AG09309 (cell line): ENCODE data around the gene ZBTB40.
A peak's percentile ranks its signal among the peaks of the same experiment; 100 is the strongest.

Source experiments
- DNase-seq: peaks from one replicate; pipeline ENCODE4 v3.0.0-alpha.2; 2010; ENCODE audit warnings: low read depth
- H3K4me3 ChIP-seq: 2 replicates; pipeline ENCODE4 v1.5.1; 2011; ENCODE audit warnings: mild to moderate bottlenecking, low read depth, low read length, moderate library complexity; ENCODE audit not compliant: control insufficient read depth
- TF ChIP-seq, protein P1 (sequence below): IDR thresholded peaks from 2 replicates; pipeline ENCODE4 v1.5.1; 2011; ENCODE audit warnings: mild to moderate bottlenecking, low read depth, low read length, inconsistent platforms; ENCODE audit not compliant: insufficient read depth, control insufficient read depth; ENCODE audit errors: missing control alignments

ZBTB40 gene

DNA sequence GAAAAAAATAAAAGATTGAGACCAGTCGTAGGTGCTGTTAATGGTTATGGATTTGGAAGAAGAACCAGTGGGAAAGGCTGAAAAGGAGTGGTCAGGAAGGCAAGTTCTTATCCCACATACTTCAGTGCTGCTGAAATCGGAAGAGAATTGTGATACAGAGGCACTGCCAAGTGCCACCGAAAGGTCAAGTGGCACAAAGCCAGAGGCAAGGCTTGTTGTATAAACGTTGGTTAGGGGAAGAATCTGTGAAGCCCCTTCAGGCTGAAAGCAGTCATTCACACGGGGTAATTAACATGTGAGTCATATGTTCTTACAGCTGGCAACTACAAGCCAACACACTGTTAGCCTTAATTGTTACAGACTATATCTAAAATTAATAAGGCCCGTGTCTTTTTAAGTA, 48.8 kb downstream of the ZBTB40 start:
- H3K4me3 ChIP-seq = no peak overlapping the region
- DNase-seq = no peak
- TF ChIP-seq, protein P1, sequence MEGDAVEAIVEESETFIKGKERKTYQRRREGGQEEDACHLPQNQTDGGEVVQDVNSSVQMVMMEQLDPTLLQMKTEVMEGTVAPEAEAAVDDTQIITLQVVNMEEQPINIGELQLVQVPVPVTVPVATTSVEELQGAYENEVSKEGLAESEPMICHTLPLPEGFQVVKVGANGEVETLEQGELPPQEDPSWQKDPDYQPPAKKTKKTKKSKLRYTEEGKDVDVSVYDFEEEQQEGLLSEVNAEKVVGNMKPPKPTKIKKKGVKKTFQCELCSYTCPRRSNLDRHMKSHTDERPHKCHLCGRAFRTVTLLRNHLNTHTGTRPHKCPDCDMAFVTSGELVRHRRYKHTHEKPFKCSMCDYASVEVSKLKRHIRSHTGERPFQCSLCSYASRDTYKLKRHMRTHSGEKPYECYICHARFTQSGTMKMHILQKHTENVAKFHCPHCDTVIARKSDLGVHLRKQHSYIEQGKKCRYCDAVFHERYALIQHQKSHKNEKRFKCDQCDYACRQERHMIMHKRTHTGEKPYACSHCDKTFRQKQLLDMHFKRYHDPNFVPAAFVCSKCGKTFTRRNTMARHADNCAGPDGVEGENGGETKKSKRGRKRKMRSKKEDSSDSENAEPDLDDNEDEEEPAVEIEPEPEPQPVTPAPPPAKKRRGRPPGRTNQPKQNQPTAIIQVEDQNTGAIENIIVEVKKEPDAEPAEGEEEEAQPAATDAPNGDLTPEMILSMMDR = no peak

DNA sequence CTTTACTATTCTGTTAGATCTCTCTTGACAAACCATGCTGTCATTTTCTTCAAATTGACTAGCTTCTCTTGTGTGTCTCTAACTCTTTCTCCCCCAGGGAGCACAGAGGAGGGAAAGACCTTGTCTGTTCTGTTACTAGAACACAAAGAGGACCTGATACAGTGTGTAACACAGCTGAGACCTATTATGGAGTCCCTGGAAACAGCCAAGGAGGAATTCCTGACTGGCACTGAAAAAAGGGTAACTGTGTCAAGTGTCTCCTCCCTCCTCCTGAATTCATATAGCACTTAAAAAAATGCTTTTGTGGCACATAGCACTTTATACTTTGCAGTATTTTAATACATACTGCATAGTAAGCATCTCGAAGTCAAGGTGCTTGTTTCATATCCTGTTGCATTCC, 50.6 kb downstream of the ZBTB40 start:
- TF ChIP-seq, protein P1 = no peak
- H3K4me3 ChIP-seq = no peak overlapping the region
- DNase-seq = no peak

DNA sequence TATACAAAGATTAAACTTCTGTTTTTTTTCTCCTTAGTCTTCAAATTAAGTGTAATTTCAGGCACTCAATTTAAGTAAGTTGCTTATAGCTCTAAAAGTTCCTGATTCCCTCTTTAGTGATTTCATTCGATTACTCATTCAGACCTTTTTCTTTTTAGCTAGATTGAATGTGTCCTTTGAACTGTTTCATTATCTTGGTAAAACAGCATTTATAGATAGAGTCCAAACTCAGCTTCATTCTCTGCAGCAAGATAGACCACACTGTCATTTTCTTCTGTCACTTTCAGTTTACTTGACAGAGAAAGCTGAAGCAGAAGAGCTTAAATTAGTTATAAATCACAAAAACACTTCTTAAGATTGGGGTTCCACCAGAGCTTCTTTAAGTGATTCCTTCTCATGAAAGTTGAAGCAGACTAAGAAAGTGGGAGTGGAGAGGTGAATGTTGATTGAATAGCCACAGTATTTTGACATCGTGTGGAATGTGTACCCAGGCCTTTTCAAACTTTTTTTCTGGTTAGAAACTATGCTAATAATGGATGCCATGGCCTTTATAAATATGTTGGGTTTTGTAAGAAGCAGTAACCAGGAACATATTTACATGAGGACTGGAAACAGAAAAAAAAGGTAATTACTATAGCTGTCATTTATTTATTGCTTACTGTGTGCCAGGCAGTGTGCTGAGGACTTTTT, 52.2 kb downstream of the ZBTB40 start:
- H3K4me3 ChIP-seq = no peak overlapping the region
- peak; percentile 33 for DNase-seq
- TF ChIP-seq, protein P1 = no peak

DNA sequence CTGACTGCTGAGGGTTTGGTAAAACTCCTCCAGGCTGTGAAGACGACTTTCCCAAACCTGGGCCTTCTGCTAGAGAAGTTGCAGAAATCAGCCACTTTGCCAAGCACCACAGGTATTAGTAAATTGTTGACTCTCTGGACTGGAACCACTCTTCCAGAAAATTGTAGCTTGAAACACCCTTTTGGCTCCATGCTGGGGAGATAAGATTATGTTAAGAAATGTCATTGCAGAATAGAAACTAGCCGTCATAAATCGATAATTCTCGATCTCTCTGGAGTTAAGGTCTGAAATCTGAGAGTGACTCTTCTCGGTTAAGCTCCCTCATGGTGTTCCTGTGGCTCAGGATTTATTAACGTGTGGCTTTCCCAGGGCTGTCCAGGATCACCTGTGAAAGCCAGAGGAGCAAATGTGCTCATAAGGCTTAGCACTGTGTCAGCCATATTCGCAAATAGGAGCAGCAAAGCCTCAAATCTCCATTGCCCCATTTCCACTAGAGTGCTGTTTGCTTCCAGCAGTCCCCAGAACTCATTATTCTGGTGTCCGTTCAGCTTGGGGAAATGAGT, 54.6 kb downstream of the ZBTB40 start:
- DNase-seq = no peak
- H3K4me3 ChIP-seq = no peak overlapping the region
- TF ChIP-seq, protein P1 = no peak

DNA sequence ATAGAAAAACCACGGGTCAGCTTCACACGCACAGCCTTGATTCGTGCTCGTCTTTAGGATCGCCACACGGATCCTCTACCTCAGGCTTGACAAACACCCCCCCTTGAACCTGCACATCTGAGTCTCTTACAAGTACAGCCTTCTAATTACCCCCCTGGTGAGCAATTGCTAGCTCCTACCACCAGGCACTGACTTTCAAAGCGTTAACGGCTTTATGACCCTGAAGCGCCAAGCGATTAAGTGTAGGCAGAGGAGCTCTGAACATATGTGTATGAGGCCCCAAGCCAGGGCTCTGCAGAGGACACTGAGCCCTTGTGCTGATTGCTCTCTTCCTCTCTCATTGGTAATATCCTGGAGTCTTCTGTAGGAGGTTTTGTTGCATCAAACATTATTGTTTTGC, 55.9 kb downstream of the ZBTB40 start:
- H3K4me3 ChIP-seq = no peak overlapping the region
- no peak for DNase-seq
- TF ChIP-seq, protein P1 = no peak

DNA sequence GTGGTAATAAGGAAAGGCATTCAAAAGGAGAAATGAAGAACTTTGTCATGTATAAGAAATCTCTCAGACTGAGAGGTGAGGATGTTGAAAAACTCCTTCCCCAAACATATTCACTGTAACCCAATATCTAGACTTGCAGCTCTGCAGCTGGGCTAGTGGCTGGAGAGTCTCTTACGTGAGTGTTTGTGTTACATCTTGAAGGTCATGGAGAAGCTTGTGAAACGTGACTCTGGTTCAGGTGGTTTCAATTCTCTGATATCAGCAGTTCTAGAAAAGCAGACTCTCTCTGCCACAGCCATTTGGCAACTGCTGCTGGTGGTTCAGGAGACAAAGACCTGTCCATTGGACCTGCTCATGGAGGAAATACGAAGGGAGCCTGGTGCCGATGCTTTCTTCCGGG, 56.7 kb downstream of the ZBTB40 start:
- TF ChIP-seq, protein P1 = no peak
- DNase-seq = no peak
- H3K4me3 ChIP-seq = no peak overlapping the region

DNA sequence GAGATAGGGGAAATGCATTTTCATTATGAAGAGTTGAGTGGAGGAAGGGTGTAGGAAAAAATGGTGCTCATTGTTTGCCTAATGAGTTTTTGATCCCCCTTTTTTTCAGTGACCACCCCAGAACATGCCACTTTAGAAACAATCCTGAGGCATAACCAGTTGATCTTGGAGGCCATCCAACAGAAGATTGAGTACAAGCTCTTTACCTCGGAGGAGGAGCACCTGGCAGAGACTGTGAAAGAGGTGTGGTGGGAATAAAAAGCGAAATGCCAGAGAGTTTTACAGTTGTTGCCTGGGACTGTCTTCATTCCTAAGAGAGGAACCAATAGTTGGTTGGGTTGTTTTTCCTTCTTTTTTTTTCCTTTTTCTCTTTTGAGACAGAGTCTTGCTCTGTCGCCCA, 57.3 kb downstream of the ZBTB40 start:
- DNase-seq = no peak
- TF ChIP-seq, protein P1 = no peak

More for the DNA sequence above, 57.3 kb downstream of the ZBTB40 start:
- no peak overlapping the region for H3K4me3 ChIP-seq
